NT2/D1 (cell line): ENCODE results near the gene ICAM4.
A peak's percentile ranks its signal among the peaks of the same experiment; 100 is the strongest.

ENCODE experiments used
- DNase-seq: peaks from one replicate; pipeline ENCODE4 v3.0.0-alpha.2; 2011; ENCODE audit warnings: low read depth, low spot score
- H3K27me3 ChIP-seq: 2 replicates; pipeline ENCODE4 v1.6.0; 2011; ENCODE audit warnings: mild to moderate bottlenecking; ENCODE audit not compliant: insufficient read length, insufficient read depth
- H3K36me3 ChIP-seq: 2 replicates; pipeline ENCODE4 v1.6.1; 2011; ENCODE audit warnings: mild to moderate bottlenecking, low read length, mixed read lengths; ENCODE audit not compliant: insufficient read depth, insufficient read length
- H3K4me1 ChIP-seq: 2 replicates; pipeline ENCODE4 v1.5.1; 2011; ENCODE audit not compliant: insufficient read depth, insufficient read length
- H3K4me3 ChIP-seq: 2 replicates; pipeline ENCODE4 v1.5.1; 2011; ENCODE audit warnings: low read depth; ENCODE audit not compliant: insufficient read length
- H3K9ac ChIP-seq: 2 replicates; pipeline ENCODE4 v1.6.0; 2011; ENCODE audit warnings: low read depth; ENCODE audit not compliant: insufficient read length
- H3K9me3 ChIP-seq: 2 replicates; pipeline ENCODE4 v1.5.1; 2011; ENCODE audit warnings: mild to moderate bottlenecking, low read length; ENCODE audit not compliant: insufficient read depth
- SUZ12 ChIP-seq: IDR thresholded peaks from 2 replicates; pipeline ENCODE4 v1.6.1; 2011; ENCODE audit not compliant: insufficient read length, insufficient read depth; ENCODE audit errors: extremely low read depth
- YY1 ChIP-seq: IDR thresholded peaks from 2 replicates; pipeline ENCODE4 v1.6.1; 2011; ENCODE audit not compliant: insufficient read length, insufficient read depth
- ZNF274 ChIP-seq: IDR thresholded peaks from 2 replicates; pipeline ENCODE4 v1.6.1; 2011; ENCODE audit warnings: mild to moderate bottlenecking, low read depth, low read length

The ICAM4 gene

DNA sequence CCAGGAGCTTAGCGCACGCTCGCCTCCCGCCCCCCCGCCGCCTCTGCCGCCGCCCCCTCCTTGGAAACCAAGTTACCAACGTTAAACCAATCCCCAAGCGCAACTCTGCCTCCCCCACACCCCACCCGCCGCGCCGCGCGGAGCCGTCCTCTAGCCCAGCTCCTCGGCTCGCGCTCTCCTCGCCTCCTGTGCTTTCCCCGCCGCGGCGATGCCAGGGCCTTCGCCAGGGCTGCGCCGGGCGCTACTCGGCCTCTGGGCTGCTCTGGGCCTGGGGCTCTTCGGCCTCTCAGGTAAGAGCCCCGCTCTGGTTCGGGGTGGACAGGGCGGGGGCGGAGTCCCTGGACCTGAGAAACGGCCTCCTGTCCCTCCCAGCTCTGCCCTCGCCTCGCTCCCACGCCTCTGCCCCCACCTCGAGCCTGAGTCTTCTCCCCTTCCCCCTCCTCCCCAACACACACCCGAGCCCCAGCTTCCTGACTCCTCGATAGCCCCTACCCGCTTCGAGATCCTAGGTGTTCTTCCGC is 3.1 kb downstream of the ICAM4 start, which contains the start of gene ICAM5:
ICAM5 (plus strand) TSS at position 117 of the 521 bp plus-strand sequence; CDS start at position 209, 92 bp downstream.
- Histone ChIP-seq H3K27me3 (peaks cover 75% of the 10 kb centered on the region), H3K4me3 (peak within 1 kb of the TSS; percentile 51), H3K9me3 (no peaks in the 10 kb centered on the region), H3K9ac (peak within 1 kb of the TSS; percentile 68), H3K4me1 (peaks cover 45% of the 10 kb centered on the region), H3K36me3 (peaks cover 11% of the 10 kb centered on the region)
- no peak for DNase-seq
- TF ChIP-seq SUZ12 (no peak), YY1 (no peak), ZNF274 (no peak)

DNA sequence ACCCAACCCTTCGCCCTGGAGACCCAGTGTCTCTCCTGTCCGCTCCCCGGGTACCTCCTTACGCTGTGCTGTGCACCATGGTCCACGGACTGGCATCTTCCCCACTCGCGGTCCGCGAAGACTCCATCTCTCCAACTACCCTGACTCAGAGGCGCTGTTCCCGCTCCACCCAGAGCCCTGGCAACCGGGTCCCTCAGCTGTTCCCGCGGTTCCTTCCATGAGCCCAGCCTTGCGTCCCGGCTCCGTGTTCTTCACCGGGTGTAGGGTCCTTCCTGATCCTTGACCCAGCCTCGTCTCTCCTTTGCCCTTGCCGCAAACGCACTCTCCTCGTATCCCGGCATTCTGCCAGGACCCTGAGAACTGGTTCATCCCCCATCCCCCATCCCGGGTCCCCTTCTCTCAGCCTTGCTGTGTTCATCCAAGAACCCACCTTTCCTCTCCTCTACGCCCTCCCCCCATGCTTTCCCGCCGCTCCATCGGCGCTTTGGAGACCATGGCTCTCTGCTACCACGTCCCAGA is 3.7 kb downstream of the ICAM4 start:
- TF ChIP-seq YY1, result no peak
- TF ChIP-seq ZNF274, result no peak
- no peak for TF ChIP-seq SUZ12
- Histone ChIP-seq H3K4me1 (peaks cover 50% of the 10 kb centered on the region), H3K36me3 (peaks cover 6% of the 10 kb centered on the region), H3K27me3 (peaks cover 80% of the 10 kb centered on the region), H3K9ac (peak overlapping the region; percentile 68), H3K9me3 (no peaks in the 10 kb centered on the region), H3K4me3 (peak overlapping the region; percentile 51)
- no peak for DNase-seq

DNA sequence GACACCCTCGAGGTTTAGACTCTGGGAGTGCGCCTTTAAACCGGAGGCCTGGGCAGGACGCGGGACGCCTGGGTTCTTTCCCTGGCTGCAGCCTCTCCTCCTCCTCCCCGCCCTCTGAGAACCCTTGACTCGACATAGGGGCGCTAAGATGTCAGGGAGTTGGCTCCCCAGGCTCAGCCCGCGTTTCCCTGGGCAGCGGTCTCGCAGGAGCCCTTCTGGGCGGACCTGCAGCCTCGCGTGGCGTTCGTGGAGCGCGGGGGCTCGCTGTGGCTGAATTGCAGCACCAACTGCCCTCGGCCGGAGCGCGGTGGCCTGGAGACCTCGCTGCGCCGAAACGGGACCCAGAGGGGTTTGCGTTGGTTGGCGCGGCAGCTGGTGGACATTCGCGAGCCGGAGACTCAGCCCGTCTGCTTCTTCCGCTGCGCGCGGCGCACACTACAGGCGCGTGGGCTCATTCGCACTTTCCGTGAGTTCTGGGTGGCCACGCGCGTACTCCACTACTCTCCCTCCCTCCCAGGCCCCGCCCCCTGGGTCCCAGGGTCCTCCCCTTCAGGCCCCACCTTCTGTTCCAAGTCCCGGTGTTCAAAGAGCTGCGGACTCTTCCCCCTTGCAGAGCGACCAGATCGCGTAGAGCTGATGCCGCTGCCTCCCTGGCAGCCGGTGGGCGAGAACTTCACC is 4.3 kb downstream of the ICAM4 start:
- Histone ChIP-seq H3K9ac (peak overlapping the region; percentile 72), H3K27me3 (peaks cover 86% of the 10 kb centered on the region), H3K4me3 (peak overlapping the region; percentile 51), H3K4me1 (peaks cover 53% of the 10 kb centered on the region), H3K36me3 (peaks cover under 1% of the 10 kb centered on the region), H3K9me3 (no peaks in the 10 kb centered on the region)
- TF ChIP-seq ZNF274 (no peak), YY1 (no peak)
- no peak for DNase-seq

DNA sequence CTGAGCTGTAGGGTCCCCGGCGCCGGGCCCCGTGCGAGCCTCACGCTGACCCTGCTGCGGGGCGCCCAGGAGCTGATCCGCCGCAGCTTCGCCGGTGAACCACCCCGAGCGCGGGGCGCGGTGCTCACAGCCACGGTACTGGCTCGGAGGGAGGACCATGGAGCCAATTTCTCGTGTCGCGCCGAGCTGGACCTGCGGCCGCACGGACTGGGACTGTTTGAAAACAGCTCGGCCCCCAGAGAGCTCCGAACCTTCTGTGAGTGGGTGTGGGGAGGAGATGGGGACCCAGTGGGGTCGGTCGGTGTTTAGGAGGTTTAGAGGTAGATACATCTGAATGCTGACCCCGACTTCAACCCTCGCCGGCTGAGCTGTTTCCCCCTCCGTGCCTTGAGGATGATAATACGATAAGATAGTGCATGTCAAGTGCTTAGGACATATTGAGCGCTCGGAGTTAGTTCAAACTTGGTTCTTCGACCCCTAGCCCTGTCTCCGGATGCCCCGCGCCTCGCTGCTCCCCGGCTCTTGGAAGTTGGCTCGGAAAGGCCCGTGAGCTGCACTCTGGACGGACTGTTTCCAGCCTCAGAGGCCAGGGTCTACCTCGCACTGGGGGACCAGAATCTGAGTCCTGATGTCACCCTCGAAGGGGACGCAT is 4.9 kb downstream of the ICAM4 start:
- Histone ChIP-seq H3K9ac (peak overlapping the region; percentile 72), H3K4me3 (peak overlapping the region; percentile 51), H3K4me1 (peaks cover 53% of the 10 kb centered on the region), H3K36me3 (no peaks in the 10 kb centered on the region), H3K27me3 (peaks cover 92% of the 10 kb centered on the region), H3K9me3 (no peaks in the 10 kb centered on the region)
- DNase-seq, result no peak
- TF ChIP-seq ZNF274 (no peak), YY1 (no peak), SUZ12 (no peak)

DNA sequence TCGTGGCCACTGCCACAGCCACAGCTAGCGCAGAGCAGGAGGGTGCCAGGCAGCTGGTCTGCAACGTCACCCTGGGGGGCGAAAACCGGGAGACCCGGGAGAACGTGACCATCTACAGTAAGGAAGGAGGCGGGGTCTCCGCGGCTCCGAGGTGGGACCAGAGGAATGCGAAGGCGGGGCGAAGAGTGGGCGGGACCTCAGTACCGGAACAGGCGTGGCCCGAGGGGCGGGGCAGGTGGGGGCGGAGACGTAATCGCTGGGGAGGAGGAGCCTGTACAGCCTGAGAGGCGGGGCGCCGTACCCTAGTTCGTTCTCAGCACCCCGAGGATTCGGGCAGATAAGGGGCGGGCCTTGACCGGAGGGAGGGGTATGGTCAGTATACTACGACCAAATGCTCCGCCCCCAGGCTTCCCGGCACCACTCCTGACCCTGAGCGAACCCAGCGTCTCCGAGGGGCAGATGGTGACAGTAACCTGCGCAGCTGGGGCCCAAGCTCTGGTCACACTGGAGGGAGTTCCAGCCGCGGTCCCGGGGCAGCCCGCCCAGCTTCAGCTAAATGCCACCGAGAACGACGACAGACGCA is 5.5 kb downstream of the ICAM4 start:
- peak; percentile 83 for DNase-seq
- no peak for TF ChIP-seq ZNF274
- no peak for TF ChIP-seq SUZ12
- no peak for TF ChIP-seq YY1
- Histone ChIP-seq H3K4me1 (peaks cover 53% of the 10 kb centered on the region), H3K36me3 (no peaks in the 10 kb centered on the region), H3K27me3 (peaks cover 95% of the 10 kb centered on the region), H3K9ac (peak overlapping the region; percentile 72), H3K4me3 (peak overlapping the region; percentile 51), H3K9me3 (no peaks in the 10 kb centered on the region)

DNA sequence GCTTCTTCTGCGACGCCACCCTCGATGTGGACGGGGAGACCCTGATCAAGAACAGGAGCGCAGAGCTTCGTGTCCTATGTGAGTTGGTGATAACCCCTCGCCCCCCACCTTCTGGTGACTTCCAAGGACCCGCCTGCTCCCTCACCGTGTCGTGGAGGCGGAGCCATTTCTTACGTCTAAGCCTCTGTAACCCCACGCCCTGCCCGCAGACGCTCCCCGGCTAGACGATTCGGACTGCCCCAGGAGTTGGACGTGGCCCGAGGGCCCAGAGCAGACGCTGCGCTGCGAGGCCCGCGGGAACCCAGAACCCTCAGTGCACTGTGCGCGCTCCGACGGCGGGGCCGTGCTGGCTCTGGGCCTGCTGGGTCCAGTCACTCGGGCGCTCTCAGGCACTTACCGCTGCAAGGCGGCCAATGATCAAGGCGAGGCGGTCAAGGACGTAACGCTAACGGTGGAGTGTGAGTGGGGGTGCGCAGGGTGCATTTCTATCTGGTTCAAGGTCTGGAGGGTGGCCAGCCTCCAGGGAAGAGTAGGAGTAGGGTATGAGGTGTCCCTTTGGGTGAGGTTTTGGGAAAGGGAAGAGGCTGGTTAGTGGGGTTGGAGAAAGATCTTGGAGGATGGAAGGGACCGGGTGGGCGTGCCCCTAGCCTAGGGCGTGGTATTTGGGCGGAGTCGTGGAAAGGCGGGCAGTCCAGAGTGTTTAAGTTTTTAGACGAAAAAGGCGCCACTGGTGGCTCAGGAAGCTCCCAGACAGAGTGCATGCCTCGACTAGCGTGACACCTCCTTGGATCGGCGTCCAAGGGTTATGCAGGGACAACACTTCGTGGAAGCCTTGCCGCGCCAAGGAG is 6.3 kb downstream of the ICAM4 start:
- Histone ChIP-seq H3K27me3 (peaks cover 88% of the 10 kb centered on the region), H3K4me1 (peaks cover 49% of the 10 kb centered on the region)
- DNase-seq, result no peak

More for the DNA sequence above, 6.3 kb downstream of the ICAM4 start:
- Histone ChIP-seq H3K9me3 (no peaks in the 10 kb centered on the region), H3K4me3 (peak overlapping the region; percentile 35), H3K9ac (peak overlapping the region; percentile 51), H3K36me3 (no peaks in the 10 kb centered on the region)
- no peak for TF ChIP-seq ZNF274
- no peak for TF ChIP-seq YY1
- peak; percentile 56 for TF ChIP-seq SUZ12
